Gastroesophageal sphincter (tissue), 3 donors: ENCODE results near the gene ARFGEF3.

Experiments
- CTCF ChIP-seq, 4 experiments: fragments of 200-600 bp in 2 of 4; fragments of 450-650 bp in 2 of 4; sonication (generic) in 1 of 4; IDR thresholded peaks; one replicate each; pipeline ENCODE4 v1.5.1; 2017 to 2019; ENCODE audit warnings: antibody characterized with exemption in 4 of 4, mild to moderate bottlenecking in 2 of 4, moderate library complexity in 2 of 4
- EP300 ChIP-seq: sonication (generic); formaldehyde crosslinking; IDR thresholded peaks from one replicate; pipeline ENCODE4 v1.6.1; 2017; ENCODE audit warnings: antibody characterized with exemption, mild to moderate bottlenecking
- POLR2A ChIP-seq, 2 donors: fragments of 450-650 bp; IDR thresholded peaks; one replicate each; pipeline ENCODE4 v1.6.1; 2017; ENCODE audit warnings: antibody characterized with exemption in 2 of 2, mild to moderate bottlenecking in 2 of 2, moderate library complexity in 1 of 2

- no peak for TF ChIP-seq POLR2A (IDR thresholded peaks at IDR 0.05)
- TF ChIP-seq CTCF (IDR thresholded peaks at IDR 0.05) = no peak
- TF ChIP-seq EP300 = no peak
Observed at GRCh38 chr6:138286698-138287097, 125.0 kb downstream of the ARFGEF3 start.
